ENCODE data around the gene HUNK.

HUNK gene

DNA sequence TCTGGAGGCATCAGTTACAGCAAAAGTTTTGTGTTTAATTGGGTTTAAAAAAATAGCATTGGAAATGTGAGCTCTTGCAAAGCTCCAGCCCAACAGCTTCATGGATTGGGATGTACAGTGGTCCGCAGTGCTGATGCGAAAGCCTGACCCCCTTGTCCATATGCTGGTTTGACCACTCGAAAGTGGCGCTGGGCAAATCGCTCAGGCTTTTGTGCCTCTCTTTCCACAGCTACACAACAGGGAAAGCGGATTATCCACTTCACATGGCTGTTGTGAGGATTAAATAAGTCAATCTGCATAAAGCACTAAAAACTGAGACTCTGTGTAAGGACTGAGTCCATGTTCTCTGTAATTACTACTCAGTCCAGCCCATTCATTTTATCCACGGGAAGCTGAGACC, 57.2 kb downstream of the HUNK start:
- H3K27ac ChIP-seq = no peak overlapping the region
- no peak for TF ChIP-seq ZFX (IDR thresholded peaks at IDR 0.05; ENCODE audit: borderline replicate concordance)
- TF ChIP-seq, protein P1, sequence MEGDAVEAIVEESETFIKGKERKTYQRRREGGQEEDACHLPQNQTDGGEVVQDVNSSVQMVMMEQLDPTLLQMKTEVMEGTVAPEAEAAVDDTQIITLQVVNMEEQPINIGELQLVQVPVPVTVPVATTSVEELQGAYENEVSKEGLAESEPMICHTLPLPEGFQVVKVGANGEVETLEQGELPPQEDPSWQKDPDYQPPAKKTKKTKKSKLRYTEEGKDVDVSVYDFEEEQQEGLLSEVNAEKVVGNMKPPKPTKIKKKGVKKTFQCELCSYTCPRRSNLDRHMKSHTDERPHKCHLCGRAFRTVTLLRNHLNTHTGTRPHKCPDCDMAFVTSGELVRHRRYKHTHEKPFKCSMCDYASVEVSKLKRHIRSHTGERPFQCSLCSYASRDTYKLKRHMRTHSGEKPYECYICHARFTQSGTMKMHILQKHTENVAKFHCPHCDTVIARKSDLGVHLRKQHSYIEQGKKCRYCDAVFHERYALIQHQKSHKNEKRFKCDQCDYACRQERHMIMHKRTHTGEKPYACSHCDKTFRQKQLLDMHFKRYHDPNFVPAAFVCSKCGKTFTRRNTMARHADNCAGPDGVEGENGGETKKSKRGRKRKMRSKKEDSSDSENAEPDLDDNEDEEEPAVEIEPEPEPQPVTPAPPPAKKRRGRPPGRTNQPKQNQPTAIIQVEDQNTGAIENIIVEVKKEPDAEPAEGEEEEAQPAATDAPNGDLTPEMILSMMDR (IDR thresholded peaks at IDR 0.05) = no peak

- H3K27ac ChIP-seq = no peak overlapping the region
- no peak for TF ChIP-seq ZFX (IDR thresholded peaks at IDR 0.05; ENCODE audit: borderline replicate concordance)
- TF ChIP-seq, protein P1 (IDR thresholded peaks at IDR 0.05) = no peak
These were observed 59.0 kb downstream of the HUNK start for GRCh38 chr21:31931644-31932469.

- H3K27ac ChIP-seq = no peak overlapping the region
These were observed 59.6 kb downstream of the HUNK start for GRCh38 chr21:31932470-31932764.

DNA sequence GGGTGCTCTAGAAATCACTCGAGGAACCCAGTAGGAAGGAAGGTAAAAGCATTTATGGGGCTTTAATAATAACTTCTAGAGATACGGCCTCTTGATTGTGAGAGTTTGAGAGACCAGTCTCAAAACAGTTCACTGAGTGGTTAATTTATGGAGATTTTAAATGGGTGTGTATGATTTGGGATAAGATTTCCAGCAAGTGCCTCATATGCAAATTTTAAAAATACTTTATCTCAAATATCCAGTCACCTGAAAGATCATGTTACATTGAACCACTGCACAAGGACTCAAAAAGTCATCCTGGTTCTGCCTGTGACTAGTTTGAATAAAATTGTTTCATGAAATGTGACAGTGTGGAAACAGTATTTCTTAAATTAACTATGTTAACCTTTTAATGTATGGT, 64.5 kb downstream of the HUNK start:
- no peak overlapping the region for H3K27ac ChIP-seq
- TF ChIP-seq, protein P1 (IDR thresholded peaks at IDR 0.05) = no peak
- no peak for TF ChIP-seq ZFX (IDR thresholded peaks at IDR 0.05; ENCODE audit: borderline replicate concordance)

More at GRCh38 chr21:31932470-31932764, 59.6 kb downstream of the HUNK start:
- TF ChIP-seq, protein P1 (IDR thresholded peaks at IDR 0.05) = no peak
- TF ChIP-seq ZFX (IDR thresholded peaks at IDR 0.05; ENCODE audit: borderline replicate concordance) = no peak

GRCh38 chr21:31938330-31939301, 65.8 kb downstream of the HUNK start:
- TF ChIP-seq, protein P1 (IDR thresholded peaks at IDR 0.05) = no peak
- TF ChIP-seq ZFX (IDR thresholded peaks at IDR 0.05; ENCODE audit: borderline replicate concordance) = no peak
- no peak overlapping the region for H3K27ac ChIP-seq

DNA sequence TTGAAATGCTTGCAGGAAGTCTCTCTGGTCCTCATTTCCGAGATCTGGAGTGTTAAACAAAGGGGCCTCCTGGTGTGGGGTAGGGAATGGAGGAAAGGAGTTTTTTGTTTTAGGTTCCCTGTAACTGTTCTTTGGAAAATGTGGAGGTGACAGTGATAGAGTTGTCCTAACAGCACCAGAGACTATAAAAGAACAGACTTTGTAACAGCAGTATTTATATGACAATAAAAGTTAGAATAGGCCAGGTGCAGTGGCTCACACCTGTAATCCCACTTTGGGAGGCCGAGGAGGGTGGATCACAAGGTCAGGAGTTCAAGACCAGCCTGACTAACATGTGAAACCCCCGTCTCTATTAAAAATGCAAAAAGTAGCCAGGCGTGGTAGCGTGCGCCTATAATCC, 68.9 kb downstream of the HUNK start:
- TF ChIP-seq ZFX (IDR thresholded peaks at IDR 0.05; ENCODE audit: borderline replicate concordance) = no peak
- TF ChIP-seq, protein P1 (IDR thresholded peaks at IDR 0.05) = no peak

More for the DNA sequence above, 68.9 kb downstream of the HUNK start:
- H3K27ac ChIP-seq = no peak overlapping the region

All from 22Rv1 (cell line).